ENCODE results near the gene ADAM15. TPM values are rescaled to one million over a fixed set of nuclear protein-coding genes. Genes with fewer than 3 reads are reported as not detected.

Gene ADAM15
- total RNA-seq, 1 donor from 2014 or later = 15.7 TPM

DNA sequence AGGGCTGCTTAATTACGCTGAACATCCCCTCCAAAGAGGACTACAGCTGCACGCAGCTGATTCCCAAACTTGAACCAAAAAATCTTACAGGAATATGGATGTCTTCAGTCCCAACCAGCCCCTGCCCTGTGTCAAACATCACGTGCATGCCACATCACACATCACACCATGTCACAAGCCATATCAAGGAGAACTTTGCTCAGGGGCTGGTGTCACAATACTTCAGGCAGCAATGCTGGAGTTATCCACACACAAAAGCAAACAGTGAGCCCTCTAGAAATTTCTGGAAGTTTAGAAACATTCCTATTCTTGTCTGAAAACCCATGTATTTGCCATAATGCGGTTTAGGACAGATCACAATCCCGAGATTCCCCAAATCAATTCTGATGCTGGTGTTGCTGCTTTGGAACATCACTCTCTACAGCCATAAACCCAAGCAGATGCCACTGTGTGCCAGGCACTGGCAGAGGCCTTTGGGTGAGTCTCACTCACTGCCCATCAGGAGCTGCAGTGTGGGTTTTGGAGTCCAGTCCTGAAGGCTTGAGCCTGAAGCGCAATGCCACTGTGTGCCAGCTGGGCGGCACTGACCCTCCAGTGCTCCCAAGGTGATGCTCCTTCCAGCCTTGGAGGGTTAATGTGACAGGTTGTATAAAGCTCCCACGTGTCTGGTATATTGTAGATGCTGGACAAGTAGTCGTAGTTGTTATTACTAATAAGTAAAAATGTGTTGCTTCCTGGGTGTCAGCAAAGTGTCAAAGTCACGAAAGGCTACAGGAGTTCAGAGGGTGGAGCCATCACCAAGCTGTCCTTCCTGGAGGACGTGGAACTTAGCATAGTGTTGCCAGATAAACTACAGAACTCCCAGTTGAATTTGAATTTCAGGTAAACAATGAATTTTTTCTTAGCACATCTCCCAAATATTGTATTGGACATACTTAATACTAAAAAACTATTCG lies 56.5 kb downstream of the ADAM15 start:
- no peak for TF ChIP-seq EZH2 (IDR thresholded peaks at IDR 0.05)
- TF ChIP-seq, protein P1, sequence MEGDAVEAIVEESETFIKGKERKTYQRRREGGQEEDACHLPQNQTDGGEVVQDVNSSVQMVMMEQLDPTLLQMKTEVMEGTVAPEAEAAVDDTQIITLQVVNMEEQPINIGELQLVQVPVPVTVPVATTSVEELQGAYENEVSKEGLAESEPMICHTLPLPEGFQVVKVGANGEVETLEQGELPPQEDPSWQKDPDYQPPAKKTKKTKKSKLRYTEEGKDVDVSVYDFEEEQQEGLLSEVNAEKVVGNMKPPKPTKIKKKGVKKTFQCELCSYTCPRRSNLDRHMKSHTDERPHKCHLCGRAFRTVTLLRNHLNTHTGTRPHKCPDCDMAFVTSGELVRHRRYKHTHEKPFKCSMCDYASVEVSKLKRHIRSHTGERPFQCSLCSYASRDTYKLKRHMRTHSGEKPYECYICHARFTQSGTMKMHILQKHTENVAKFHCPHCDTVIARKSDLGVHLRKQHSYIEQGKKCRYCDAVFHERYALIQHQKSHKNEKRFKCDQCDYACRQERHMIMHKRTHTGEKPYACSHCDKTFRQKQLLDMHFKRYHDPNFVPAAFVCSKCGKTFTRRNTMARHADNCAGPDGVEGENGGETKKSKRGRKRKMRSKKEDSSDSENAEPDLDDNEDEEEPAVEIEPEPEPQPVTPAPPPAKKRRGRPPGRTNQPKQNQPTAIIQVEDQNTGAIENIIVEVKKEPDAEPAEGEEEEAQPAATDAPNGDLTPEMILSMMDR (IDR thresholded peaks at IDR 0.05) = no peak
- TF ChIP-seq EZH2phosphoT487 (IDR thresholded peaks at IDR 0.05) = no peak
- no peak for DNase-seq (ENCODE audit: low spot score)
- Histone ChIP-seq H3K27ac (no peak overlapping the region), H3K4me2 (no peak overlapping the region), H2AFZ (replicated peaks) (no peak overlapping the region), H3F3A (ENCODE audit: low read depth) (no peaks in the 10 kb centered on the region), H3K4me1 (no peaks in the 10 kb centered on the region), H3K9me3 (ENCODE audit: low read depth) (no peaks in the 10 kb centered on the region), H3K79me2 (ENCODE audit: low read depth) (no peaks in the 10 kb centered on the region), H3K27me3 (peaks cover 15% of the 10 kb centered on the region), H3K9ac (no peak overlapping the region), H4K20me1 (ENCODE audit: low read depth) (no peaks in the 10 kb centered on the region), H3K36me3 (no peaks in the 10 kb centered on the region), H3K4me3 (no peak overlapping the region)
- Mint-ChIP-seq H3K36me3 (no peaks in the 10 kb centered on the region), H3K27ac (no peak overlapping the region), H3K4me3 (no peak overlapping the region), H3K4me1 (peaks cover 6% of the 10 kb centered on the region), H3K9me3 (no peaks in the 10 kb centered on the region), H3K27me3 (ENCODE audit: insufficient read depth, low read depth) (peaks cover 9% of the 10 kb centered on the region)

- Histone ChIP-seq H3K9ac (no peak overlapping the region), H3K79me2 (ENCODE audit: low read depth) (no peaks in the 10 kb centered on the region), H3K4me3 (no peak overlapping the region), H3K9me3 (ENCODE audit: low read depth) (no peaks in the 10 kb centered on the region), H2AFZ (replicated peaks) (no peak overlapping the region), H3K27ac (no peak overlapping the region), H3K4me1 (no peaks in the 10 kb centered on the region), H3K4me2 (no peak overlapping the region), H3K27me3 (peaks cover 15% of the 10 kb centered on the region), H3K36me3 (no peaks in the 10 kb centered on the region), H4K20me1 (ENCODE audit: low read depth) (no peaks in the 10 kb centered on the region), H3F3A (ENCODE audit: low read depth) (no peaks in the 10 kb centered on the region)
- DNase-seq (ENCODE audit: low spot score) = no peak
- Mint-ChIP-seq H3K4me1 (peaks cover 7% of the 10 kb centered on the region), H3K4me3 (no peak overlapping the region), H3K27ac (no peak overlapping the region), H3K27me3 (ENCODE audit: insufficient read depth, low read depth) (peaks cover 10% of the 10 kb centered on the region), H3K36me3 (no peaks in the 10 kb centered on the region), H3K9me3 (no peaks in the 10 kb centered on the region)
- no peak for TF ChIP-seq EZH2phosphoT487 (IDR thresholded peaks at IDR 0.05)
- TF ChIP-seq, protein P1 (IDR thresholded peaks at IDR 0.05) = no peak
- TF ChIP-seq EZH2 (IDR thresholded peaks at IDR 0.05) = no peak
Observed at GRCh38 chr1:155108296-155108695, 57.2 kb downstream of the ADAM15 start.

GRCh38 chr1:155110381-155110780 lies 59.3 kb downstream of the ADAM15 start:
- Histone ChIP-seq H3K9ac (no peak overlapping the region), H3K36me3 (no peaks in the 10 kb centered on the region), H3K4me2 (no peak overlapping the region), H3K4me3 (no peak overlapping the region), H3K27me3 (peaks cover 10% of the 10 kb centered on the region), H4K20me1 (ENCODE audit: low read depth) (no peaks in the 10 kb centered on the region), H3K79me2 (ENCODE audit: low read depth) (no peaks in the 10 kb centered on the region), H3K4me1 (no peaks in the 10 kb centered on the region), H3F3A (ENCODE audit: low read depth) (no peaks in the 10 kb centered on the region), H3K27ac (no peak overlapping the region), H3K9me3 (ENCODE audit: low read depth) (no peaks in the 10 kb centered on the region), H2AFZ (replicated peaks) (no peak overlapping the region)
- no peak for DNase-seq (ENCODE audit: low spot score)
- TF ChIP-seq EZH2phosphoT487 (IDR thresholded peaks at IDR 0.05) (no peak), EZH2 (IDR thresholded peaks at IDR 0.05) (no peak)
- TF ChIP-seq, protein P1 (IDR thresholded peaks at IDR 0.05) = no peak
- H3K4me3 Mint-ChIP-seq = no peak overlapping the region
- H3K27ac Mint-ChIP-seq = no peak overlapping the region
- no peaks in the 10 kb centered on the region for H3K36me3 Mint-ChIP-seq
- peaks cover 10% of the 10 kb centered on the region for H3K27me3 Mint-ChIP-seq (ENCODE audit: insufficient read depth, low read depth)
- no peaks in the 10 kb centered on the region for H3K9me3 Mint-ChIP-seq
- H3K4me1 Mint-ChIP-seq = peaks cover 10% of the 10 kb centered on the region

Measured in neural progenitor cell (in vitro differentiated cells).